HEK293 (cell line): ENCODE data around the gene TM9SF3.

Source experiments
- CTCF ChIA-PET: fragments of 350-600 bp; formaldehyde crosslinking; extraction: SDS; loops from one replicate; lab custom pipeline; 2021; ENCODE audit warnings: antibody characterized with exemption; lab: Yijun Ruan, JAX
- POLR2A ChIA-PET: fragments of 300-600 bp; formaldehyde crosslinking; extraction: SDS; loops from one replicate; lab custom pipeline; 2020; ENCODE audit warnings: antibody characterized with exemption, inconsistent platforms; lab: Yijun Ruan, JAX
- H3K27ac ChIP-seq: fragments of 200-500 bp; sonication (Bioruptor generic); 2 replicates; pipeline ENCODE4 v1.5.1; 2014; ENCODE audit warnings: low read depth, low read length, control low read depth, inconsistent platforms; ENCODE audit errors: extremely low read depth
- H3K36me3 ChIP-seq, 2 experiments: fragments of 200-500 bp in 1 of 2; sonication (Bioruptor generic) in 1 of 2; 1 replicate in 1 of 2; 2 replicates in 1 of 2; pipeline ENCODE4 v1.5.1; 2014 to 2017; ENCODE audit warnings: inconsistent platforms in 2 of 2, low read length in 2 of 2; ENCODE audit not compliant: control insufficient read depth in 2 of 2, insufficient read depth in 1 of 2
- H3K4me1 ChIP-seq: fragments of 200-500 bp; sonication (Bioruptor generic); 2 replicates; pipeline ENCODE4 v1.5.1; 2014; ENCODE audit warnings: mild to moderate bottlenecking, low read length, inconsistent platforms; ENCODE audit not compliant: control insufficient read depth, insufficient read depth
- H3K4me3 ChIP-seq: 2 replicates; pipeline ENCODE4 v1.5.1; 2011; ENCODE audit warnings: low read depth, mild to moderate bottlenecking, control low read depth, low read length, moderate library complexity
- H3K9me3 ChIP-seq: fragments of 200-500 bp; sonication (Bioruptor generic); 2 replicates; pipeline ENCODE4 v1.5.1; 2014; ENCODE audit warnings: low read depth, low read length, inconsistent platforms; ENCODE audit not compliant: control insufficient read depth, insufficient read depth
- KLF8 ChIP-seq: fragments of 450-650 bp; formaldehyde crosslinking; IDR thresholded peaks from 2 replicates; pipeline ENCODE4 v1.5.1; 2016; ENCODE audit warnings: missing biosample characterization, missing genetic modification characterization
- SETDB1 ChIP-seq: IDR thresholded peaks from one replicate; pipeline ENCODE4 v1.6.1; 2017; ENCODE audit warnings: mild to moderate bottlenecking, low read length, moderate library complexity, mixed read lengths; ENCODE audit not compliant: insufficient read length
- SP2 ChIP-seq: fragments of 450-650 bp; formaldehyde crosslinking; IDR thresholded peaks from 2 replicates; pipeline ENCODE4 v1.5.1; 2016; ENCODE audit warnings: missing biosample characterization, missing genetic modification characterization
- SP7 ChIP-seq: fragments of 450-650 bp; formaldehyde crosslinking; IDR thresholded peaks from 2 replicates; pipeline ENCODE4 v1.5.1; 2016; ENCODE audit warnings: missing biosample characterization, missing genetic modification characterization
- YY2 ChIP-seq: fragments of 450-650 bp; formaldehyde crosslinking; IDR thresholded peaks from 2 replicates; pipeline ENCODE4 v1.5.1; 2016; ENCODE audit warnings: missing biosample characterization, missing genetic modification characterization
- ZNF175 ChIP-seq: fragments of 450-650 bp; formaldehyde crosslinking; IDR thresholded peaks from 2 replicates; pipeline ENCODE4 v1.5.1; 2016; ENCODE audit warnings: missing biosample characterization, missing genetic modification characterization
- ZNF214 ChIP-seq: fragments of 450-650 bp; formaldehyde crosslinking; IDR thresholded peaks from 2 replicates; pipeline ENCODE4 v1.5.1; 2017; ENCODE audit warnings: missing biosample characterization, mild to moderate bottlenecking, missing genetic modification characterization, borderline replicate concordance
- ZNF239 ChIP-seq: fragments of 450-650 bp; formaldehyde crosslinking; IDR thresholded peaks from 2 replicates; pipeline ENCODE4 v1.5.1; 2016; ENCODE audit warnings: missing biosample characterization, missing genetic modification characterization
- ZNF24 ChIP-seq: fragments of 450-650 bp; formaldehyde crosslinking; IDR thresholded peaks from 2 replicates; pipeline ENCODE4 v1.5.1; 2016; ENCODE audit warnings: missing biosample characterization, missing genetic modification characterization
- ZNF248 ChIP-seq: fragments of 450-650 bp; formaldehyde crosslinking; IDR thresholded peaks from 2 replicates; pipeline ENCODE4 v1.5.1; 2017; ENCODE audit warnings: missing biosample characterization, missing genetic modification characterization
- ZNF292 ChIP-seq: fragments of 450-650 bp; formaldehyde crosslinking; IDR thresholded peaks from 2 replicates; pipeline ENCODE4 v1.5.1; 2016; ENCODE audit warnings: low read depth, missing biosample characterization, missing genetic modification characterization, borderline replicate concordance
- ZNF433 ChIP-seq: fragments of 450-650 bp; formaldehyde crosslinking; IDR thresholded peaks from 2 replicates; pipeline ENCODE4 v1.5.1; 2016; ENCODE audit warnings: missing biosample characterization, missing genetic modification characterization, low read depth
- ZNF48 ChIP-seq: fragments of 450-650 bp; formaldehyde crosslinking; IDR thresholded peaks from 2 replicates; pipeline ENCODE4 v1.5.1; 2016; ENCODE audit warnings: missing biosample characterization, missing genetic modification characterization
- ZNF548 ChIP-seq: fragments of 450-650 bp; formaldehyde crosslinking; IDR thresholded peaks from 2 replicates; pipeline ENCODE4 v1.5.1; 2016; ENCODE audit warnings: missing biosample characterization, missing genetic modification characterization
- ZNF677 ChIP-seq: fragments of 450-650 bp; IDR thresholded peaks from 2 replicates; pipeline ENCODE4 v1.5.0; 2018; ENCODE audit warnings: missing biosample characterization, mild to moderate bottlenecking, missing genetic modification characterization, moderate library complexity
- ZNF707 ChIP-seq: fragments of 450-650 bp; formaldehyde crosslinking; IDR thresholded peaks from 2 replicates; pipeline ENCODE4 v1.5.1; 2016; ENCODE audit warnings: missing biosample characterization, missing genetic modification characterization
- ZNF776 ChIP-seq: fragments of 450-650 bp; formaldehyde crosslinking; IDR thresholded peaks from 2 replicates; pipeline ENCODE4 v1.5.0; 2017; ENCODE audit warnings: missing biosample characterization, missing genetic modification characterization, borderline replicate concordance
- ZNF777 ChIP-seq: fragments of 450-650 bp; formaldehyde crosslinking; IDR thresholded peaks from 2 replicates; pipeline ENCODE4 v1.5.1; 2017; ENCODE audit warnings: missing biosample characterization, missing genetic modification characterization, borderline replicate concordance
- ZSCAN30 ChIP-seq: fragments of 450-650 bp; IDR thresholded peaks from 2 replicates; pipeline ENCODE4 v1.5.1; 2018; ENCODE audit warnings: missing biosample characterization, mild to moderate bottlenecking, missing genetic modification characterization, moderate library complexity
- ZXDB ChIP-seq: fragments of 450-650 bp; formaldehyde crosslinking; IDR thresholded peaks from 2 replicates; pipeline ENCODE4 v1.5.1; 2016; ENCODE audit warnings: missing biosample characterization, missing genetic modification characterization
- TF ChIP-seq, protein P1 (sequence below): fragments of 450-650 bp; IDR thresholded peaks from 2 replicates; pipeline ENCODE4 v1.5.1; 2018; ENCODE audit warnings: missing biosample characterization, missing genetic modification characterization
- TF ChIP-seq, protein P2 (sequence below): fragments of 450-650 bp; formaldehyde crosslinking; IDR thresholded peaks from 2 replicates; pipeline ENCODE4 v1.5.1; 2016; ENCODE audit warnings: missing biosample characterization, missing genetic modification characterization
- TF ChIP-seq, protein P3 (sequence below): fragments of 450-650 bp; formaldehyde crosslinking; optimal IDR thresholded peaks from 2 replicates; pipeline ENCODE3; 2016; ENCODE audit warnings: missing biosample characterization, mild to moderate bottlenecking, missing genetic modification characterization

TM9SF3 gene

DNA sequence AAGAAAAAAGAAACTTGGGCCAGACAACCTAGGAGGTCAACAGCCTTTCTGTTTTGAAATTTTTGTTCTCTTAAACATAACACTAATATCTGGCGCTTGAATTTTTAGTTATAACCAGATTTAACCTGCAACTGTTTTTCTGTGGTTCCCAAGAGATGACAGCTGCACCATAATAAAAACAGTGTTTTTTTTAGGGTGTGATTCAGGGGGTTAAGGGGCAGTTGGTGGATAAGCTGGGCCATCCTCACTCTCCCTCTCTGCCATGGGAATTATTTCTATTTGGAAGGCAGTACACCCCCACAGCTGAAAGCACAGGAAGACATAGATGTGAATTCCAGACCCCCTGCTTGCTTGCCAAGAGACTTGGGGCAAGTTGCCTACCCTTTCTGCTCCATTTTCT, 20.1 kb upstream of the TM9SF3 start:
- CTCF ChIA-PET, result interaction anchor here (0.6 to 1.0 kb wide), 4 partner anchors 12 to 157 kb away, joined by 3 to 5 read pairs (median 3); no protein-coding TSS in a partner anchor
- no peaks in the 10 kb centered on the region for H3K36me3 ChIP-seq
- POLR2A ChIA-PET, result interaction anchor here (1.7 kb wide), 1 partner anchor 20 kb away, joined by 4 read pairs; the partner anchor contains the start of gene TM9SF3
- no peak overlapping the region for H3K27ac ChIP-seq
- TF ChIP-seq ZXDB, result no peak
- no peak for TF ChIP-seq KLF8 (tag by site-specific recombination)
- no peak for TF ChIP-seq ZSCAN30 (tag by site-specific recombination)
- TF ChIP-seq, protein P1, sequence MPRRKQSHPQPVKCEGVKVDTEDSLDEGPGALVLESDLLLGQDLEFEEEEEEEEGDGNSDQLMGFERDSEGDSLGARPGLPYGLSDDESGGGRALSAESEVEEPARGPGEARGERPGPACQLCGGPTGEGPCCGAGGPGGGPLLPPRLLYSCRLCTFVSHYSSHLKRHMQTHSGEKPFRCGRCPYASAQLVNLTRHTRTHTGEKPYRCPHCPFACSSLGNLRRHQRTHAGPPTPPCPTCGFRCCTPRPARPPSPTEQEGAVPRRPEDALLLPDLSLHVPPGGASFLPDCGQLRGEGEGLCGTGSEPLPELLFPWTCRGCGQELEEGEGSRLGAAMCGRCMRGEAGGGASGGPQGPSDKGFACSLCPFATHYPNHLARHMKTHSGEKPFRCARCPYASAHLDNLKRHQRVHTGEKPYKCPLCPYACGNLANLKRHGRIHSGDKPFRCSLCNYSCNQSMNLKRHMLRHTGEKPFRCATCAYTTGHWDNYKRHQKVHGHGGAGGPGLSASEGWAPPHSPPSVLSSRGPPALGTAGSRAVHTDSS, result no peak
- H3K4me3 ChIP-seq, result no peak overlapping the region
- no peaks in the 10 kb centered on the region for H3K9me3 ChIP-seq
- H3K4me1 ChIP-seq, result no peaks in the 10 kb centered on the region

DNA sequence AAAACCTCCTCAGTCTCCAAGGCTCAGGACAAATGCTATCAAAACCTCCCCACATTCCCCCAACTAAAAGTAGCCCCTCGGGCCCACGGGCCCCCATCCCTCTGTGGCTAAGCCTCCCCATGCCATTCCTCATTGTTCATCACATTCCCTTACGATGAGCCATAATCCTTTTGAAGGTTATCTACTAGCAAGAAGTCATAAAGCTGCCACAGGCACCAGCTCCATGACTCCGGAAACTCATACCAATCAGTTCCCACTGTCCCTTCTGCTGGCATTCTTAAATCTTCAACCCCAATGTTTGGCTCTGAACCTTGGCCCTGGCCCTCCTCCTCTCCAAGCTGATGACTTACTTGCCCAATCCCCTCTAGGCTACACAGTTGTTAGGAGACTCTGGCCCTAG, 19.4 kb upstream of the TM9SF3 start:
- POLR2A ChIA-PET, result interaction anchor here (1.7 kb wide), 1 partner anchor 19 kb away, joined by 4 read pairs; the partner anchor contains the start of gene TM9SF3
- no peaks in the 10 kb centered on the region for H3K9me3 ChIP-seq
- H3K36me3 ChIP-seq, result no peaks in the 10 kb centered on the region
- no peak overlapping the region for H3K27ac ChIP-seq
- H3K4me3 ChIP-seq, result no peak overlapping the region
- CTCF ChIA-PET, result interaction anchor here (0.6 to 0.7 kb wide), 2 partner anchors 22 to 114 kb away, joined by 4 to 5 read pairs; no protein-coding TSS in a partner anchor
- H3K4me1 ChIP-seq, result no peaks in the 10 kb centered on the region
- TF ChIP-seq YY2 (tag by site-specific recombination) (no peak), ZNF677 (tag by site-specific recombination) (no peak), ZNF175 (tag by site-specific recombination) (no peak), SETDB1 (no peak), ZNF48 (tag by site-specific recombination) (no peak), ZNF214 (tag by site-specific recombination) (no peak), ZNF239 (tag by site-specific recombination) (no peak), ZNF433 (tag by site-specific recombination) (no peak)
- TF ChIP-seq, all 188 proteins: peak for 0

DNA sequence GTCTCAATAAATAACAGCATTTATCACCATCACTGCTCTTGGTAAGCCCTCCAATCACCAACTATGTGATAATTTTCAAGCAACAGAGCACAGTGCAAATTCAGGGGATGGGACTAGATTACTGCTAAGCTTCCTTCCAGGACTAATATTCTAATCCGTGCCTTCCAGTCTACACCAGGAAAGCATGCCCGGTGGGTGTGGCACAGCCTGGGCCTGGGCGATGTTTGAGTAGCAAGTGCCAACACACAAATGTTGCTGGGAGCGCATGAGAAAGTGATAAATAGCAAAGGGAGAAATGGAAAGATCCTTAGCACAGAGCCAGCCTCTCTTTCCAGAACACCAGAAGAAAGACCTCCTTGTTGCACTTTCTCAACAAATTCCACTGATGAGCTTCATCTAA, 13.5 kb upstream of the TM9SF3 start:
- CTCF ChIA-PET, result interaction anchor here (0.6 kb wide), 1 partner anchor 432 kb away, joined by 3 read pairs; no protein-coding TSS in a partner anchor
- Histone ChIP-seq H3K9me3 (no peaks in the 10 kb centered on the region), H3K4me1 (no peaks in the 10 kb centered on the region), H3K27ac (no peak overlapping the region), H3K36me3 (no peaks in the 10 kb centered on the region), H3K4me3 (no peak overlapping the region)
- POLR2A ChIA-PET, result no interaction called here
- TF ChIP-seq ZNF776 (tag by site-specific recombination), result no peak

DNA sequence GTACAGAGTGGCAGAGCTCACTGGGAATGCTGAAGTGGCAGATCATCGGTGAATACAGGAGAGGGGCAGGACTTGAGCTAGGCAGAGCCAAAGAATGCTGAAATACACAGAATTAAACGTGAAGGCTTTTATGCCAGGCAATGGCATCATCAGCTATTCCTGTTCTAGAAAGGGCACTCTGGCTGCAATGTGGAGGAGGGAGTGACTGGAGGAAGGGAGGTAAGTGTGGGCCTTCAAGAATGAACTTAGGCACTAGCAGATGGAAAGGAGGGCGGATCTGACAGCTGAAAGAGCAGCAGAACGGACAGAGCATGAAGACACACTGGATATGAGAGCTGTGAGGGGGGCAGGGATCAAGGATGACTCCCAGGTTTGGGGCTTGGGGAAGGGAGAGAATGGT, 12.0 kb upstream of the TM9SF3 start:
- TF ChIP-seq, protein P2, sequence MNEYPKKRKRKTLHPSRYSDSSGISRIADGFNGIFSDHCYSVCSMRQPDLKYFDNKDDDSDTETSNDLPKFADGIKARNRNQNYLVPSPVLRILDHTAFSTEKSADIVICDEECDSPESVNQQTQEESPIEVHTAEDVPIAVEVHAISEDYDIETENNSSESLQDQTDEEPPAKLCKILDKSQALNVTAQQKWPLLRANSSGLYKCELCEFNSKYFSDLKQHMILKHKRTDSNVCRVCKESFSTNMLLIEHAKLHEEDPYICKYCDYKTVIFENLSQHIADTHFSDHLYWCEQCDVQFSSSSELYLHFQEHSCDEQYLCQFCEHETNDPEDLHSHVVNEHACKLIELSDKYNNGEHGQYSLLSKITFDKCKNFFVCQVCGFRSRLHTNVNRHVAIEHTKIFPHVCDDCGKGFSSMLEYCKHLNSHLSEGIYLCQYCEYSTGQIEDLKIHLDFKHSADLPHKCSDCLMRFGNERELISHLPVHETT (tag by site-specific recombination), result no peak
- TF ChIP-seq ZNF248 (tag by site-specific recombination) (no peak), ZNF292 (tag by site-specific recombination) (no peak), ZNF707 (tag by site-specific recombination) (no peak), SP7 (tag by site-specific recombination) (no peak), ZNF777 (tag by site-specific recombination) (no peak), ZNF24 (no peak), YY2 (tag by site-specific recombination) (no peak), SP2 (tag by site-specific recombination) (no peak), ZNF548 (tag by site-specific recombination) (no peak)
- TF ChIP-seq, protein P3, sequence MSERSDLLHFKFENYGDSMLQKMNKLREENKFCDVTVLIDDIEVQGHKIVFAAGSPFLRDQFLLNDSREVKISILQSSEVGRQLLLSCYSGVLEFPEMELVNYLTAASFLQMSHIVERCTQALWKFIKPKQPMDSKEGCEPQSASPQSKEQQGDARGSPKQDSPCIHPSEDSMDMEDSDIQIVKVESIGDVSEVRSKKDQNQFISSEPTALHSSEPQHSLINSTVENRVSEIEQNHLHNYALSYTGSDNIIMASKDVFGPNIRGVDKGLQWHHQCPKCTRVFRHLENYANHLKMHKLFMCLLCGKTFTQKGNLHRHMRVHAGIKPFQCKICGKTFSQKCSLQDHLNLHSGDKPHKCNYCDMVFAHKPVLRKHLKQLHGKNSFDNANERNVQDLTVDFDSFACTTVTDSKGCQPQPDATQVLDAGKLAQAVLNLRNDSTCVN (tag by site-specific recombination), result no peak
- CTCF ChIA-PET, result interaction anchor here (0.7 kb wide), 1 partner anchor 491 kb away, joined by 3 read pairs; no protein-coding TSS in a partner anchor
- POLR2A ChIA-PET, result interaction anchor here (1.2 kb wide), 1 partner anchor 10 kb away, joined by 3 read pairs; no protein-coding TSS in a partner anchor
- no peak overlapping the region for H3K4me3 ChIP-seq
- H3K36me3 ChIP-seq, result no peaks in the 10 kb centered on the region
- H3K27ac ChIP-seq, result no peak overlapping the region
- H3K4me1 ChIP-seq, result no peaks in the 10 kb centered on the region
- H3K9me3 ChIP-seq, result no peaks in the 10 kb centered on the region
